Effector CD8-positive, alpha-beta T cell (primary cell): Measurements from ENCODE around the gene NHSL2.

Experiments used
- DNase-seq: peaks from one replicate; lab custom pipeline; 2025; lab: John Stamatoyannopoulos, UW

The NHSL2 gene

DNA sequence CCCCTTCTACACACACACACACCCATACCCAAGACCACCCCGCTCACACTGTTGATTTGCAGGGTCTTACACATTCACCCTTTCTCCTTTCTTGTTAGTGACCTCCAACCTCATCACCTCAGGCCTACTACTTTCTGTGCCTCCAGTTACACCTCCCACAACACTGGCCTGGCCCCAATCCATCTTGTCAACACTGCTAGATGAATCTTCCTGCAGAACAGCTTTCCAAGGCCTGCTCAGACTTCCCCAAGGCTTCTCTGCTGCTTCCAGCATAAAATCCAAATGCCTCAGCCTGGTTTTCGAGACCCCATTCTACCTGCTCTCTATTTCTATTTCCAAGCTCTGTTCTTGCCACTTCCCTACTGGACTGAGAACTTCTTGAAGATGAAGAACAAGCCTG lies 79.9 kb downstream of the NHSL2 start:
- no peak for DNase-seq

DNA sequence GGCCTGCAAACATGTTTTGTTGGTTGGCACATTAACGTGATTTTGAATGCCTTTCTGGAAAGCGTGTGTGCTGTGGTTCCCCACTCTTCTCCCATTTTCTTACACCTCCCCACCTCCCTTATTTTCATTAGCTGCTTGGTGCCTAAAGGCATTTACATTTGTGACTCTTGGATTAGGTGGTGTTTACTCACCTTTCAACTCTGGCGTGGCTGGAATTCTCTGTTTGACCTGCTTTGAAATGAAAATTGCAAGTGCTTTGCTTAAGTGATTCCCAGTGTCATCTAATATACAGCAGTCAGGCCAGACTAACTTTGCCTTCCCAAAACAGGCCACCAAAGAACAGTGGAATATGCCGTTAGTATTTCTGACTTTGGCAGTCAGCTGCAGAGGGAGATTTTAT lies 80.5 kb downstream of the NHSL2 start:
- no peak for DNase-seq

DNA sequence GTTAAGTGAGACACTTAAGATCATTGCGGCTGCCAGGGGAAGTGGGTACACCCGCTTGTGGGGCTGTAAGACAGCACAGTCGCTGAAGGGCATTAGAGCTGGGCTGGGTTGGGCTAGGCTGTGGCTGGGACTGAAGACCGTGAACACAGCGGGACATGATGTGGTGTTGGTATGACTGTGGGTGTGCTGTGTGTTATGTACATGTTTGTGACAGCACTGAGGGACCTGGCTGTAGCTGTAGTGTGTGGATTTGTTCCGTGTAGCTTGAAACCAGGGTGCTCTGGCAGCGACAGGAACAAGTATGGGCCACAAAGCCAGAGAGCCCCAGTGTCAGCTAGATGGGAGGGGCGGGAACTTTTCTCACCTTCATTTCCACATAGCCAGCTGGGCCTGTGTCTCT lies 82.1 kb downstream of the NHSL2 start:
- DNase-seq: peak; percentile 21

DNA sequence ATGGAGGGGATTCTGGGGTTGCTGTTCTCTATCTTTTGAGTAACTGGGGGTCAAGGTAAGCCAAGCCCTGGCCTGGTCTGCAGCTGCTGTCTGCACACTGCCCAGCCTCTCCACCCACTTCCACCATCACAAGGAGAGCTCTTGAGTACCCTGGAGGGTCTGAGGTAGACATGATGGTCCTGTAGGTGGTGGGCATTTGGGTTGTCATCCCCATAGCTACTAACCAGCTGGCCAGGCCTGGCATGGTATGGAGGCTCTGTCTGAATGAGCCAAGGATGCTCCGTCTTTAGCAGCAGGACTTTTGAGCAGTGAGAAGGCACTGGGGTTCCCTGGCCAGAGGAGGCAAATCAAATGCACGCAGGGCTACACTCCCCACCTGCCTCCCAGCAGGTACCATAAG lies 82.7 kb downstream of the NHSL2 start:
- DNase-seq: no peak

DNA sequence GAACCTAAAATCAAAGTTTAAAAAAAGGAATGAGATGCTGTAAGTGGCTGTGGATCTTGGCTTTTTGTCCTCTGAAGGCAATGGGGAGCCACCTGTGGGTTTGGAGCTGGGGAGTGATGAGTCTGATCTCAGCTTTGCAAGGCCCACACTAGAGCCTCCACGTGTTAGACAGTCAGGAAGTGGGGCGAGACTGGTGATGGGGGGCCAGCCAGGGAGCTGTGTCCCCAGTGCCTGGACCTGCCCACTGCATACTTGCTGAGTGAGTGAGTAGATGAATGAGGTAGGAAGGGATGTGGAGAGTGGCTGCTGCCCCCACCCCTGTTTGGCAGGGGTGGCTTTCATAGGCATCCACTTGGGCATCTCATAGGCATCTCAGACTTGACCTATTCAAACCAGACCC lies 84.0 kb downstream of the NHSL2 start:
- DNase-seq: no peak

DNA sequence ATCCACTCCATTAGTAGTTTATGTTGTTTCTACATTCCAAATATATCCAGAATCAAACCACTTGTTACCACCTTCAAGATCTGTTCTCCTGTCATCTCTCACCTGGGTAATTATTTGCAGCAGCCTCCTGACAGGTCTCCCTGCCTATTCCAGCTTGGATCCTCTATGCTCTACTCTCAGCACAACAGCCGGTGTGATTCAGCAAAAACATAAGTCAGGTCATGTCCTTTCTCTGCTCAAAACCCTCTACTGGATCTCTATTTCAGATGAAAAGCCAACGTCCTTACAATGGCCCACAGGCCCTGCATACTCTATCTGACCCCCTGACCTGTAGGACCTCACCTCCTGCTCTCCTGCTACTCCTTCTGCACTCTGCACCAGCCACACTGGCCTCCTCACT lies 84.5 kb downstream of the NHSL2 start:
- no peak for DNase-seq

DNA sequence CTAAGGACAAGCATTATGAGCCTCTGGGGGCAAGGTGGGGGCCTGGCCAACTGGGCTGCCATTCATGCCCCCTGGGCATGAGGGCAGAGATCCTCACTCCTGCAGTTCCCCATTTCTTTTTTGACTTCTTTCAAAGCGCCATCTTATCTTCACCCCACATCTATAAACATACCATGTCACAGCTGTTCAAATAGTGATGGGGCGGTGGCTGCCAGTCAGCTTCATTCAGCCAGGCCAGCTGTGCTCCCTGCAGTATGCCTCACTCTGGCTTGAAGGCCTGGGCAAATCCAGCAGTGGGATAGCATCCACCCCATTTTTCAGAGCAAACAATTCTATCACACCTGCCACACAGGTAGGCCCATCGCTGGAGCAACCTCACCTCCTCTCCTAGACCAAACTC lies 85.5 kb downstream of the NHSL2 start:
- no peak for DNase-seq

DNA sequence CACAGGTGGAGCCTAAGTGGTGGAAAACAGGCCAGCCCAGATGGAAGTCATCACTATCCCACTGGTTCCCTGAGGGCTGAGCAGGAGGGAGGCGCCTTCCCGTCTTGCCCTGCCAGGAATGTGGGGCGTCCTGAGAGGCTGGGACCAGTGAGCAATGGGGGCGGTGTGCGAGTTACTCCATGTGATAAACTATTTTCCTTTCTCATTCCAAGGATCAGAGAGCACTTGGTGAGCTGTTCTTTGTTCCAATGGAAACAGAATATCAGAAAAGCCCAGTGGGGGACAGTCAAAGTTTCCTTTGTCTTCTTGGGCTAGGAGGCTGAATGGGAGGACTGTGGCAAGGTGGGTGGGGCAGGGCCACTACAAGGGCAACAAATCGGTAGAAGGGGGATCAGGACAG lies 86.2 kb downstream of the NHSL2 start:
- no peak for DNase-seq

DNA sequence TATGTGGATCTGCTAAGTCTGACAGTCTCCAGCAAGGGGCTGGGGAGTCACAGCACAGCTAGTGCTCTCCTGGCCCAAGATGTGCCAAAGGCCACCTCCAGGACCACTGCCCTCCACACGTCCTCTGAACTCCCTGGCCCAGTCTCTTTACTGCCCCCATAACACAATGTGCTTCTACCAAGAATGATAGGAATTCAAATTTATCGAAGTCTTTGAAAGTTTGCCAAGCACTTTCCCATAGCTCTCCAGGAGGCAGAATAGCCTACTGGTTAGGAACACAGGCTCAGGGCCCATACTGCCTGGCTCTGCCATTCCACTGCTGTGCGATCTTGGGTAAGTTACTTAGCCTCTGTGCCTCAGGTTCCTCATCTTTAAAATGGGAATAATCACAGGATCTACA lies 86.7 kb downstream of the NHSL2 start:
- no peak for DNase-seq

DNA sequence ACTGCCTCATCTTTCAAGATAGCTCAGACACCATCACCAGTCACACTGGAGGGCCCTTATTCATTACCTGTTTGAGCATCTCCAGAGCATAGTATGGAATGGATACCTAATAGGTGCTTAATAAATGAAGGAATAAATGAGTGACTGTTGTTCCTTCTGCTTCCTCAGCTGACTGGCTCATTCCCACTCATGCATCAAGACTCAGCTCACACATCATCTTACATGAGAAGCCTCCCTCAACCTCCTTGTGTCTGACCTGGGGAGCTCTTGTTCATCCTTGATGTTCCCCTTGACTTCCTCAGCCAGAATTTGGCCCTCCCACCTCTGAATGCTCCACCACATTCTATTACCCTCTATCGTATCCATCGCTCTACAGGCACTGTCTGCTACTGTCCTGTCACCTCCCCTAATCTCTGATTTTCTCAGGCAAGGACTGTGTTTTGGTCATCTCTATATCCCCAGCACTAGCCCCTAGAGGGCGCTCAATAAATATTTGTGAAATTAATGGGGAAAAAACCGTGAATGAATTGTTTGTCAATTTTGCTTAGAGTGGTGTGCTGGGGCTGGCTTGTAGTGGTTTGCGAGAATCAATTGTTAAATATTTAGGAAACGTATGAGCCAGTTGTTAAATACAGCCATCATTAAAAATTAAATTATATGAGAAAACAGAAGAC lies 88.3 kb downstream of the NHSL2 start:
- DNase-seq: peak; percentile 0

DNA sequence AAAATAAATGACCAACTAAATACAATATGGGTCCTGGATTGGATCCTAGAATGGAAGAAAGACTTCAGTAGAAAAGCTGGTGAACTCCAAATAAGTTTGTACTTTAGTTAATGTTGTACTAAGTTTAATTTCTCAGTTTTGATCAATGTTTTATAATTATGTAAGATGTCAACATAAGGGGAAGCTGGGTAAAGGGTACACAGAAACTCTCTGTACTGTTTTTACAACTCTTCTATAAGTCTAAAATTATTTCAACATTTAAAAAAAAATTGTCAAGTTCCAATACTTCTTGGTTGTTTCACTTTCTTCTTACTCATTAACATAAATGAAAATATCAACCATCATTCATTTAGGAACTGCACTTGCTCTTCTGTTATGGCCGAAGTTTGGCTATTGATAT lies 88.9 kb downstream of the NHSL2 start:
- no peak for DNase-seq

DNA sequence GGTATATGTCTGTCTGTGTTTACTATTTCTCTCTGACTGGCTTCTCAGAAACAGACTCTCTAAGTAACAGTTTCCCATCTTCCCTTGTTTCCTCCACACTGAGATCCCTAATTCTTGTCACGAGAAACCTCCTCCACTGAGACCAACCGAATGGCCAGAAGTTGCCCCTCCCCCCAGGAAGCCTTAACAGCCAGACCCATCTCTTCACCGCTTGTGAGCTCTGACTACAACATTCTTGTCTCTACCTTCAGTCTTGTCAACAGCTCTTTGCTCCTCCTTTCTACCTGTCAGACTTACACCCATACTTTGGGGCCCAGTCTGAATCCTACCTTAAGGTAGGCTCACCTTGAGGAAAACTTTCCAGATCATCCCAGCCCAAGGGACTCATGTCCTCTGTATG lies 90.8 kb downstream of the NHSL2 start:
- DNase-seq: no peak

DNA sequence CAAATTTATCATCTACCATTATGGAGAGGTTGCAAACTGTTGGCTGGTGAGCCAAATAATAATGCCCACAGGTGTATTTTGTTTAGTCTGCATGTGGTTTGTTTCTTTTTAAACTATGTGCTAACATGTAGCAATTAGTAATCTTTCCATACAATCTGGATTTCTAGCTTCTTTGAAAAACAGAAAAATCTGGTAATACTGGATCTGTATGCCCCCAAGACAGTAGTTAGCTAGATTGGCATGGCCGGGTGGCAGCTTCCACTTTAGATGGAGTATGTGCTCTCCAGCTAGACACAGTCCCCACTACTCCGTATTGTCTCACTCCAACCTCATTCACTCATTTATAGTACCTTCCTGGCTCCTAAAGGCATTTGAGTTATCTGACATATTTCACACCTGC lies 91.3 kb downstream of the NHSL2 start:
- no peak for DNase-seq

DNA sequence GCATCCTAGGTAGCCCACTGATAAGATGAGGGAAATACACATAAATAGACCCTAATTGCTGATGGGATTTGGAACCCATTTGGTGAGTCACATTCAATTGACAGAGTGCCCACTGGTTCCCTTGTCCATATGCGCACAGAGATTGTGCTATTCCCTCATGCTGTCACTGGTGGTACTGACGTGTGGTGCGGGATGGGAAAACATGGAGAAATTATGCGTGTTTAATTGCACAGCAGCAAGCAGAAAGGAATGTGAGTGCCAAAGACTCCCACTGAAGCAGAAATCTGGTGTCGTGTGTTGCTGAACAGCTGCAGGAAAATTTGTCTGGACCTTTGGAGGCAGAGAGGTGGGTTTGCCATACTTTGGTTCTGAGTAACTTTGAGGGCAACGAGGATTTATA lies 92.2 kb downstream of the NHSL2 start:
- no peak for DNase-seq

DNA sequence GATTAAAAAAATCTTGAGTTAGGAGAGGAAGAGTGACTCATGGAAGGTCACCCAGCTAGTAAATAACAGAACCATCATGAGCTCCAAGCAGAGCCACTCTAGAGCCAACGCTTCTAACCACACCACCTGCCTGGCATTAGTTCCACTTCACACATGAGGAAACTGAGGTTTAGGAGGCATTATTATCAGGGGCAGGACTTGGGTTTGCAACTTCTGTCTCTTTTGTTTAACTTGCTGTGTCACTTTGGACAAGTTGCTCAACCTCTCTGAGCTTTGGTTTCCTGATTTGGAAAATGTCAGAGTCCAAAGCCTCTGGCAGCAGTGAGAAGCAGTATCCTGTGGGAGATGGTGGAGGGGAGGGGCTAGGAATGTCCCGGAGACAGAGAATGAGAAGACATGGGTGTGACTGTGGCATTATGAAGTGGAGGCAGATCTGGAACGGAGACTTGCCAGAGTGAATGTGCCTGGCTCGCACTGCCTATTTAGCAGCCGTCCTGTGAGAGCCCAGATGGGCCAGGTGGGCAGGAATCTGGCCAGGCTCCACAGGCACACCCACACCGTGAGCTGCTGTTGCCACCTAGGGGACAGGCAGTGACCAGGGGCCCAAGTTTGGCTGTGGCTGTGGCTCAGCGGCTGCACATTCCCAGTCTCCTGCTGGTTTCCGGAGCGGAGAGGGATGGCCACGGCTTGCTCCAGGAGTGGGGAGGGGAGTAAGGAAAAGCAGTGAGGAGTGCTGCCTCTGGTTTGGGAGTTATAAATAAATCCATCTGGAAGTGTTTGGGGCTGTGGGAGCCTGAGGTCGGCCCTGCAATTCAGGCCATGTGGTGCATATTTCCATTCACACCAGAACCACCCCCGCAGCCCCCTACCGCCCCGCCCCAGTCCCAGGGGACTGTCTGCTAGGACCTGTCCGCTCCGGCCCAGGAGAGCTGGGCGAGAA lies 93.4 kb downstream of the NHSL2 start:
- no peak for DNase-seq

DNA sequence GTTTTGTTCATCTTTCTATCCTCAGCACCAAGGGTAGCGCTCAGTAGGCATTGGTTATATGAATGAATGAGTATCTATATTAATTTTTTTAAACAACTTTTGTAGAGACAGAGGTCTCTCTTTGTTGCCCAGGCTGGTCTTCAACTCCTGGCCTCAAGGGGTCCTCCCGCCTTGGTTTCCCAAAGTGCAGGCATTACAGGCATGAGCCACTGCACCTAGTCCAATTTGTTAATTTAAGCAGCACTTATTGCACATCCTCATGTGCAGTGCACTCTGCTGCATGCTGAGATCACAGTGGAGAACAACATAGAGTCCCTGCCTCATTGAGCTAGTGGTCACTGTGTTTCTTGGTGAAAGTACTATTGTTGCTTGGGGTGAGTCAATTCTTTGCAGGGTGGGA lies 94.4 kb downstream of the NHSL2 start:
- no peak for DNase-seq

DNA sequence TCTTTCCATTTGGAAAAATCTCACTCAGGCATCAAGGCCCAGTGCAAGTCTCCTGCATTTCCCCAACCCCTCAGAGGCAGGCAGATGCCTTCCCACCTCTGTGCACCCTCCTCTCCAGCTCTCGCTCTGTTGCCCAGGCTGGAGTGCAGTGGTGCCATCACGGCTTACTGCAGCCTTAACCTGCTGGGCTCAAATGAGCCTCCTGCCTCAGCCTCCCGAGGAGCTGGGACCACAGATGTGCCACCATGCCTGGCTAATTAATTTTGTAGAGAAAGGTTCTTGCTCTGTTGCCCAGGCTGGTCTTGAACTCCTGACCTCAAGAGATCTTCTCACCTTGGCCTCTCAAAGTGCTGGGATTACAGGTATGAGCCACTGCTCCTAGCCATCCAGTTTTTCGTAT lies 95.8 kb downstream of the NHSL2 start:
- DNase-seq: no peak

DNA sequence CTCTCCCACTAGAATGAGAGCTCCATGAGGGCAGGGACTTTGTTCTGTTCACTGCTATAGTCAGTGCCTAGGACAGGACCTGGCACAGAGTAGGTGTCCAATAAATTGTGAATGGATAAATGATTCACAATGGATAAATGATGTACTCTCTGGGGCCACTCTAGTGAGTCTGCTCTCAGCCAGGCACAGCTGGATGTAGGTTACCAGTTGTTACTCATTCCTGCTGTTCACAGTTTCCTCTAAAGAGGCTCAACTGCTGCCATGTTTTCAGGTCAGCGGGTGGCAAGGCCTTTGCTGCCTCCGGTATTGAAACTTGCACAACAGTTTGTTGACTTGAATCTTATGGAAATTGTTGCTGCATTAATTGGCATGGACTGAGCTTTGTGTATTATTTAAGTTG lies 99.1 kb downstream of the NHSL2 start:
- no peak for DNase-seq

DNA sequence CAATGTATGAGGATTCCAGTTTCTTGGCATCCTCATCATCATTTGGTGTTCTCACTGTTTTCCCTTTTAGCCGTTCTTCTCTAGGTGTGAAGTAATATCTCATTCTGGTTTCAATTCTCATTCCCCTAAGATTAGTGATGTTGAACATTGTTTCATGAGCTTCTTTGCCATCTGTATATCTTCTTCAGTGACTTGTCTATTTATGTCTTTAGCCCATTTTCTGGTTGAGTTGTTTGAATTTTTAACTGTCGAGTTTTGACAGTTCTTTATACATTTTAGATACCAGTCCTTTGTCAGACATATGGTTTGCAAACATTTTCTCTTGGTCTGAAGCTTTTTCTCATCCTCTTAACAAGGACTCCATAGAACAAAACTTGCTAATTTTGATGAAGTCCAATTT lies 101.1 kb downstream of the NHSL2 start:
- DNase-seq: no peak

DNA sequence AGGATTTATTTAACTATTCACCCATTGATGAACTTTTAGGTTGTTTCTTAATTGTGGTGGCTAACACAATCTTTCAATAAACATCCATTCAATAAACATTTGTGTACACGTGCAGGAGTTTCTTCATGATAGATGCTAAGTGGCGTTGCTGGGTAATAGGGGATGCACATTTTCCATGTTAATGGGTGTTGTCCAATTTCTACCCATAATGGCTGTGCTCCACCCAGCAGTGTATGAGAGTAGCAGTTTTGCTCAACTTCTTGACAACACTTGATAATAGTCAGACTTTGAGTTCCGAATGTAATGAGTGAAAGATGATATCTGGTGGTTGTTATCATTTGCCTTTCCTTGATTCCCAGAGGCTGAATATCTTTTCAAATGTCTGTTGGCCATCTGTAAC lies 104.7 kb downstream of the NHSL2 start:
- no peak for DNase-seq

DNA sequence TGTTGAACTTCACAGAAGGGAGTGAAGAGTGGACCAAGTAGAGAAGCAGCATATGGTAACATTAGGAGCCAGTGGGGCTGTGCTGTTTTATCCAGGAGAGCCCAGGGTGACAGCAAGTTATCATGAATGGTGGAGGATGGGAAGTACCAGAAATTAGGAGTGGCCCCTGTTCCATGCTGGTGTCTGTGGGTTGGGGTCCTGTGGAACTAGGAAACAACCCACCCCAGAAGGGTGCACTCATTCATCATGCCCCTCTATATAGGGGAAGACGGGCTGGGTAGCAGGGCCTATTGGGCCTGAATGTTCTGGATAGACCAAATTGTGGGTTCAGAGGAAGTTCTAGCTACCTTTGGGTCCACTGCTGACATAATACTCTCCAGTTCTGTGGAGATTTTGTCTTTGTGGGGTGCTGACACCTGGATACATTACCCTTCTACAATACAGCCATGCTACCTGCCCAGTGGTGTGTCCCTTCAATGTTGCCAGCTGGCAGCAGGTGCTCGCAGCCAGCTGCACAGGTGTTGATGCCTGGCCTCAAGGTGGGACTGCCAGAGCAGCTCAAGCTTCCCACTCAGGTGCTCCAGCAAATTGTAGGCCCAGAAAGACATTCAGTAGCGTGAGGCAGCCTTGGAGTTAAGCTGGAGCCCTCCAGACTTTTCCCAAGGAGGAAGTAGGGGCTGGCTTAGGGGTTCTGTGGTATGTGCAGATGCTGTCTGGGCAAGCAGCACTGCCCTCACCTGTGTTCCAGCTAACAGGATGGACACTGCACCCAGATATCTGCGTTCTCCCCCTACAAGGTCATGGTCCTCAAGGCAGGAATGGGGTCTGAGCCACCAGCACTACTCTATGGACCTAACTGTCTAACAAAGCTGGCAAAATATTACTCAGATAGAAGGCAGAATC lies 106.5 kb downstream of the NHSL2 start:
- DNase-seq: no peak

DNA sequence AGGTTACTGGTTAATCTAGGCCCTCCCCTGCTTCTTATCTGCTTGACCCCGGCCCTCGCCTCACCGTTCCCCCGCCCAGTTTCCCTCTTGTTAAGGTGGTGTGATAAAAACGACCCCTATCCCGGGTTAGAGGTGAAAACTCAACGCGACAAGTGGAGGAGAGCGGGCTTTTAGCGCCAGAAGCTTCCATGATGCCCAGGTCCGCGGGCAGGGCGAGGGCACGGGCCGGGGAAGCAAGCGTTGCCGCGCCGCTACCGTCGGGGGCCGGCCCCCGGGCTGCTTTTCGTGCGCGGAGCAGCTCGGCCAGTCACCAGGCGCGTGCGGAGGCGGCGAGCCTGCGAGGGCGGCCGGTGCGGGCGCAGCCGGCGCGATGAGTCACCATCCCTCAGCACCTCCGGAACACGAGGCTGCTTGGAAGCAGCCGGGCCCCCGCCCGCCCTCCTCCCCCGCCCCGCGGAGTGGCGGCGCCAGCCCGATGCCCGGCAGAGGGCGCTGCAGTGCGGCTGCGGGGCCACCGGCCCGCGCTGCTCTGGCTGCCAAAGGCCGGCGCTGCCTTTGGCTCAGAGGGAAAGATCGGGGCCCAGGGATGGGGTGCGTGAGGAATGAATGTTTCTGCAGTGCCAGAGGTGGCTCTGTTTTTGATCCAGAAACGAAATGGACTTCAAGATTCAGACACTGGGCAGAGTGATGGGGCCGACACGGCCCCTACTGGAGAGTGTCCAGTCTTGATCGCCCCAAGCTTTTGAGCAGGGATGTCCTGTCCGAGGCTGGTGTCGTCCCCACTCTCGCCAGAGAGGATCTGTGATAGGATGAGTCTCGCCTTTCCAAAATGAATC lies 107.8 kb downstream of the NHSL2 start:
- DNase-seq: peak; percentile 64
